ENCODE data around the gene CDH22.

Gene CDH22, protein sequence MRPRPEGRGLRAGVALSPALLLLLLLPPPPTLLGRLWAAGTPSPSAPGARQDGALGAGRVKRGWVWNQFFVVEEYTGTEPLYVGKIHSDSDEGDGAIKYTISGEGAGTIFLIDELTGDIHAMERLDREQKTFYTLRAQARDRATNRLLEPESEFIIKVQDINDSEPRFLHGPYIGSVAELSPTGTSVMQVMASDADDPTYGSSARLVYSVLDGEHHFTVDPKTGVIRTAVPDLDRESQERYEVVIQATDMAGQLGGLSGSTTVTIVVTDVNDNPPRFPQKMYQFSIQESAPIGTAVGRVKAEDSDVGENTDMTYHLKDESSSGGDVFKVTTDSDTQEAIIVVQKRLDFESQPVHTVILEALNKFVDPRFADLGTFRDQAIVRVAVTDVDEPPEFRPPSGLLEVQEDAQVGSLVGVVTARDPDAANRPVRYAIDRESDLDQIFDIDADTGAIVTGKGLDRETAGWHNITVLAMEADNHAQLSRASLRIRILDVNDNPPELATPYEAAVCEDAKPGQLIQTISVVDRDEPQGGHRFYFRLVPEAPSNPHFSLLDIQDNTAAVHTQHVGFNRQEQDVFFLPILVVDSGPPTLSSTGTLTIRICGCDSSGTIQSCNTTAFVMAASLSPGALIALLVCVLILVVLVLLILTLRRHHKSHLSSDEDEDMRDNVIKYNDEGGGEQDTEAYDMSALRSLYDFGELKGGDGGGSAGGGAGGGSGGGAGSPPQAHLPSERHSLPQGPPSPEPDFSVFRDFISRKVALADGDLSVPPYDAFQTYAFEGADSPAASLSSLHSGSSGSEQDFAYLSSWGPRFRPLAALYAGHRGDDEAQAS

DNA sequence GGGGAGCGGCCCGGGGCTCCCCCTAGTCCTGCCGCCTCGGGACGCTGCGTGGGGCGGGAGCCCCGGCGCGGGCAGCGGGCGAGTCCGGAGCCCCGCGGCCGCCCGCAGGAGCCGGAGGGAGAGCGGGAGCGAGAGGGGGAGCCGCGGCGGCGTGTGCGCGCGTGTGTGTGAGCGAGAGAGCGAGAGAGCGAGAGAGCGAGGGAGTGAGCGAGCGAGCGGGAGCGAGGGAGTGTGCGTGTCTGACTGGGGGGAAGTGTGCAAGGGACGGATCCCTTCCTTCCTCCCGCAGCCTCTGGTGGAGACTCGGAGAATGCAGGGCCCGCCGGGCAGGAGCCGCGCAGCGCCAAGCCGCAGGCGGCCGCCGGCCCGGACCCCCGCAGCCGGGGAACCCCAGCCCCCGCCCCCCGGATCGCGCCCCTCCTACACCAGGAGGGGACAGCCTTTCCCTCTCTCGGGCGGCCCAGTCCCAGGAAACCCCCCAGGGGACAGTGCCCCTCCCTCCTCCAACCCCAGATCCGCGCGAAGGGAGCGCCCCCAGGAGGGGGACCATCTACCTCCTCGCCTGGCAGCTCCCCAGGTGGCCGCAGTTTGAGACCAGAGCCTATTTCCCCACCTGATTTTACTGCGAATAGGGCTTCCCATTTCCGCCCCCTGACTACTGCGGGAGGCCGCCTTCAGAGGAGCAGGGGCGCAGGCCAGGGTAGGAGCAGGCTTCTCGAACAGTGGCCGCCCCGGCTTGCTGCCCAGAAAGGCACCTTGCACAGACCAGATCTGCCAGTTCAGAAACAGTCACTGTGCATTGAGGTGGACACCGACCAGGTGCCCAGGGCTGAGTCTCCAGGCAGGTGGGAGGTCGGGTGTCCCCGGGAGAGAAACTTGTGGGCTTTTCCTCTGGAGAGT is at the start of gene CDH22:
TSS of gene CDH22 (minus strand) at position 241 of the 900 bp plus-strand sequence. CDS start 57,204 bp downstream, outside the sequence.
- Histone ChIP-seq H3K4me3 (peak within 1 kb of the TSS; percentile 23 to 61 (median 39)), H3K27ac (peak within 1 kb of the TSS in 10 of 21 experiments; percentile 4 to 79 (median 37))

DNA sequence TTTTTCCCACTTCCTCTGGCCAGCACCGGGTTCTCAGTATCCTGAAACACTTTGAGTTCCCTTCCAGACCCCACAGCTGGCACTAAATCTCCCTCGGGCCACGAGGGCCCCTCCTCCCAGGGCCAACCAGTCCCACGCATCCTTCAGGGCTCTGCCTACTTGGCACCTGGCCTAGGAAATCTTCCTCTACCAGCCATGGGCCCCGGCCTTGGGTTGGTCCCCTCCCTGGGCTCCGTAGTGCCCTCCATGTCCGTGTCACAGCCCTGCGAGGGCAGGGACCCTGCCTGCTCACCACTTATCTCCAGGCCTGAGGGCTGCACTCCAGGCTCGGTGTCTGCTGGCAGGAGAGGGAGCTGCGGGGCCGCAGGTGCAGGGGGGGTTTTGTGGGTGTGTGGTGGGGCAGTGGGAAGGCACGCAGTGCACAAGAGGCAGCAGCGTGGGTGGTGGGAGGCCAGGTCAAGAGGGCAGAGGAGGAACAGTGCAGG is 48.8 kb upstream of the CDH22 start:
- H3K4me3 ChIP-seq, result no peak overlapping the region
- peak overlapping the region in 4 of 21 experiments; percentile 16 to 41 (median 35) for H3K27ac ChIP-seq

DNA sequence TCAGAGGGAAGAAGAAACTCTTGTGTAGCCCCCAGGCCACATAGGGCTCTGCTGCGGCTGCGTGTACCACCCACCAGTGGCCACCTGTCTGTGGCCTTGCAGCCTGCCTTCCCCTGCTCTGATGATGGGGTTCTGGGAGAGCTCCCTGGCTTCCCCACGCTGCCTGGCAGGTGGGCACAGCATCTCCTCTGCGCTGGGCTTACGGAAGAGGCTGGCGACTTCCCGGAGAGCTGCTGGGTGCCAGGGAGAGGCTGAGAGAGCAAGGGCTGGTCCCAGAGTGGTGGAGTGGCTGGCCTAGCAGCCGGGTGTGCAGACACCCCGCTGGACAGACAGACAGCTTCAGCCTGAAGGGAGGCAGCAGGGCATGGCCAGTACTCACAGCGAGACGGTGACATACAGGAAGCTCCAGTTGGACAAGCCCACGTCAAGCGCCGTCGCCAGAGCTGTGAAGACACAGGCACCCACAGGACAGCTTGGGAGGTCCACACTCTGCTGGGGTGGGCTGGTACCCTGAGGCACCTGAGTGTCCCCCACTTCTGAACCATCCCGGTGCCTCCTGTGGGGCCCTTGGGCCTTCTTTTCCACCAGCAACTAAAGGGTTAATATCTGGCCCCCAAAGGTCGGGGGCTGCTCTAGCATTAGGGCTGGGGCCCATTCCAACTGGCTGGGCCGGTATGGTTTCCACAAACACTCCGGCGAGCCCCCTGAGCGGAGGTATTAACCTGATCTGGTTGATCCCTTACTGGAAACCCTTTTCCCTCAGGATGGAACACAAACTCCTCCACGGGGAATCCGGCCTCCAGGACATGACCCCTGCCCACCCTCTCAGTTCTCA is 48.1 kb upstream of the CDH22 start:
- Histone ChIP-seq H3K27ac (peak overlapping the region in 2 of 21 experiments; percentile 16 to 33), H3K4me3 (no peak overlapping the region)

DNA sequence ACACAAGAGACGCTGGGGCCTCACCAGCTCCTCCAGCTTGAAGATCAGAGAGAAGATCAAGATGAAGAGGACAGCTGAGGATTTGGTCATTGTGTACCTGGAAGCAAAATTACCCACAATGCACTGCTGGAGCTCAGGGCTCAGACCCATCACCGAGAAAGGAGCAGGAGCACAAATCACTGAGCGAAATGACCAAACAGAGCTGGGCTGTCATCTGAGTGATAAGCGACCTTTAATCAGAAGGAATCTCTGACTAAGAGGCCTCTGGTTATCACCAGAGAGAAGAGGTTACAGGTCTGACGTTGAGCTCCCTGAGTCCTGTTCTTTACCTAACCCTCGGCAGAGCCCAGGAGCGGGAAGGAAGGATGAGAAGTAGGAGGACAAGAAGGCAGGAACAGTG is 47.5 kb upstream of the CDH22 start:
- Histone ChIP-seq H3K27ac (peak overlapping the region in 1 of 21 experiments; percentile 3), H3K4me3 (no peak overlapping the region)

DNA sequence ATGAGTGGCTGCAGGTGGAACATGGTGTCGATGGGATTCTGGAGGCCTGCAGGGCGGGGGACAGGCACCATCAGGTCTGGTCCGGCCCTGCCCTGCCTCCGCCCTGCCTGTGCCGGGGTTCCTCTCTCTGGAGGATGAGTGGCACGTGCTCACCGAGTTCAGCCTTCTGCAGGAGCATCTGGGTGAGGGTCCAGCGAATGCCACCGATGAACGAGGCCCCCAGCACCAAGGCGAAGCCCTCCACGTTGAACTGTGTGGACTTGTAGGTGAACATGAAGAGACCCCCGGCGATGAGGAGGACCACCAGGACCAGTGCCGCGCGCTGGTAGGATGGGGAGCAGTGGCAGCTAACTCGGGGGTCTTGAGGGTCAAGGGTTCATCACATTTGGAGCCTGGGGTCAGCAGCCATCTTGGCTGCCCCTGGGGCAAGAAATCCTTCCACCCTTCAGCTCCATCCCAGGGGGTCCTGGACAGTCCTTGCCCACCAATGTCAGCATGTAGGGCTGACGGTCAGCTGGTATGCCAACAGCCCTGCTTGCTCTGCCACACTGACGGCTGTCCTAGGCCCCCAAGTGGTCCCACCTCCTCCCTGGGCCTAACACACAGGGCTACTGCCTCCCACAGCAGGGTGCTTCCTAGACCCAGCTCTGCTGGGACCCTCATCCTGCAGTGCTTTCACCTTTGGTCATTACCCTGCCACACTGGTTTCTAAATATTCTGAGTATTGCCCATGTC is 46.8 kb upstream of the CDH22 start:
- peak overlapping the region in 1 of 21 experiments; percentile 3 for H3K27ac ChIP-seq

DNA sequence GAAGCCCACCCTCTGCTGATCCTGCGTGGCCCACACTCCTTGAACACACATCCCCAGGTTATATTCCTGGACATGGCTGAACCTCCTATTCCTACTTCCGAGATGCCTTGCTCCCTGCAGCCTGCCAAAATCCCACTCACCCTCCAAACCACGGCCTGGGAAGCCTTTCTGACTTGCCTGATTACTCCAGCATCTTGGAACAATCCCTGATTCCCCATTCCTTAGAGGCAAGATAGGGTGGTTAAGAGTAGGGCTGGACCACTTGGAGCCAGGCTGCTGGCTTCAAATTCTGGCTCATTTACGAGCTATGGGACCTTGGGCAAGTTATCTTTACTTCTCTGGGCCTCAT is 45.9 kb upstream of the CDH22 start:
- Histone ChIP-seq H3K27ac (no peak overlapping the region), H3K4me3 (no peak overlapping the region)

More for the DNA sequence above, 46.8 kb upstream of the CDH22 start:
- no peak overlapping the region for H3K4me3 ChIP-seq

DNA sequence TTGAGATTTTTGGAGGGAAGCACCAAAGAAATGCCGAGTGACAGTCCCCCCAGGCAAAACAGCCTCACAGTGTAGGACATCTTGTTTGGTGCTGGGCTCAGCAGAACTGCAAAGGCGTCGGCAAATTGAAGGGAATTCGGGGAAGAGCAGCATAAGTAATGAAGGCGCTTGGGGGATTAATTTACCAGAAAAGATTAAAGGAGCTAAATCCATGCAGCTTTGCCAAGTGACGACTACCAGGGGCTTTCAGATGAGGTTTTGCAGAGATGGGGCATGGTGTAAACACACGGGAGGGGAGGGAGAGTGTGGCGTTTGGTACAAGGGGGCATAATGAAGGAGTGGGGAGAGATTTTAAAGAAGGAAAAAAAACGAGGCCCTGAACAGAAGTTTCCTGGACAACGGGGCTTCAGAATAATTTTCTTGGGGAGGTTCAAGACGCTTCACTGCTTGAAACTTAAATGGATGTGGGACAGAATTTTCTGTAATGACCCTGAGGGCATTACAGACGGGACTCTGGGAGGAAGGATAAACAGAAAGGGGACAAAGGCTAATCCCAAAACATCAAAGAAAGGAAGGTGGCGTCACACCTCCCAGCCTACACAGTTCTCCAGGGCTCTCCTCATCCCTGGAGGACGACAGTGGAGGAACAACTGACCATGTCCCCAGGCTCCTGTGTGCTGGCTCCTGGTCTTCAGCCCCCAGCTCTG is 45.4 kb upstream of the CDH22 start:
- Histone ChIP-seq H3K4me3 (no peak overlapping the region), H3K27ac (no peak overlapping the region)

DNA sequence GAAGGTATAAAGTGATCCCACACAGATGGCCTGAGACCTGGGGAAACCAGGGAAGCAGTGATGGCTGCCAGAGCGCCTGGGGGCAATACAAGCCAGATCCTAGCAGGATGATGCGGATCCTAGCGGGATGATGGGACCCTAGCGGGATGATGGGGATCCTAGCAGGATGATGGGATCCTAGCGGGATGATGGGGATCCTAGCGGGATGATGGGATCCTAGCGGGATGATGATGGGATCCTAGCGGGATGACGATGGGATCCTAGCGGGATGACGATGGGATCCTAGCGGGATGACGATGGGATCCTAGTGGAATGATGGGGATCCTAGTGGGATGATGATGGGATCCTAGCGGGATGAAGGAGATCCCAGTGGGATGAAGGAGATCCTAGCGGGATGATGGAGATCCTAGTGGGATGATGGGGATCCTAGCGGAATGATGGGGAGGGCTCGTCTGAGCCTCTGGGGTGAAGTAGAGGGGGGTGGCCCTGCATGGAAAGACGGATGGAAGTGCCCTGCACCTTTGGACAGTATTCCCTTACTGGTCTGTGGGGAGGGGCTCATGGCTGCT is 44.2 kb upstream of the CDH22 start:
- Histone ChIP-seq H3K27ac (no peak overlapping the region), H3K4me3 (no peak overlapping the region)

DNA sequence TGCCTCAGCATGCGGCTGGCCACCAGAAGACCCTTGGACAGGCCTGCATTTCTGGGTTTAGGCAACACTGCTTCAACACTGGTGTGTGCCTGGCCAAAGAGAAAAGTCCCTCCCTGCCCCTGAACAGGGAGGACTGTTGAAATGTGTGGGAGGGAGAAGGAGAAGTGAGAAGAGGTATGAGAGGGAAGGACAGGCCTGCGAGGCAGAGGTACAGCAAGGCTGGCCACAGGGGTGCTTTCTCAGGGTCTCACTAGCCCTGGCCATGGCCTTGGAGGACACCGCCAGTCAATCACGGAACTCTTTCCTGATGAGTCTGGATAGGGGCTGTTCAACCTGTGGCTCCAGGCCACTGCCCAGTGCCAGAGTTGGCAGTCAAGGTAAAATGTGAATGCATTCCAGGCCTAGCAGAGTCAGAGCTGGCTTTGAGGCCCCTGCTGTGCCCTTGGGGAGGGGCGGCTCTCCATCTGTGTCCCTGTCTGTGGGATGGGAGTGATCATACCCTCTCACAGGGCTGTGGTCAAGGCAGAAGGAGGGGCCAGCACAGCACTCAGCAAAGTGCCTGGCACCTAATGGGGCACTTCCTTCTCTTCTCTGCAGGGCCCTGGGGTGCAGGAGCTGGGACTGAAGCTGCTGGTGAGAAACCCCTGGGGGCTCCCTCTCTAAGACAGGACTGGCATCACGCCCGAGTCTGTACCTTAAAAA is 43.2 kb upstream of the CDH22 start:
- Histone ChIP-seq H3K4me3 (no peak overlapping the region), H3K27ac (peak overlapping the region in 9 of 21 experiments; percentile 10 to 77 (median 39))

DNA sequence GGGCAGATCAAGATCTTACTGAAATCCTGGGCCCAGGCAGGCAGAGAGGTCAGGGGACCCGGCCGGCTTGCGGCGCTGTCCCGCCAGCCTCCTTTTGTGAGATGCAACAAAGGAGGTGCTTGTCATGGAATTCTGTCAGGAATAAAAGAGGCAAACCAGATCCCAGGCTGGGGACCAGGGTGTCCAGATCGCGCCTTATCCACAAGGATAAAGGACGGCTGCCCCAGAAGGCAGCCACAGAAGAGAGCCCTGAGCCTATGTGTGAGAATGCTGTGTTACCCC is 42.6 kb upstream of the CDH22 start:
- H3K4me3 ChIP-seq, result no peak overlapping the region
- peak overlapping the region in 11 of 21 experiments; percentile 10 to 77 (median 39) for H3K27ac ChIP-seq

DNA sequence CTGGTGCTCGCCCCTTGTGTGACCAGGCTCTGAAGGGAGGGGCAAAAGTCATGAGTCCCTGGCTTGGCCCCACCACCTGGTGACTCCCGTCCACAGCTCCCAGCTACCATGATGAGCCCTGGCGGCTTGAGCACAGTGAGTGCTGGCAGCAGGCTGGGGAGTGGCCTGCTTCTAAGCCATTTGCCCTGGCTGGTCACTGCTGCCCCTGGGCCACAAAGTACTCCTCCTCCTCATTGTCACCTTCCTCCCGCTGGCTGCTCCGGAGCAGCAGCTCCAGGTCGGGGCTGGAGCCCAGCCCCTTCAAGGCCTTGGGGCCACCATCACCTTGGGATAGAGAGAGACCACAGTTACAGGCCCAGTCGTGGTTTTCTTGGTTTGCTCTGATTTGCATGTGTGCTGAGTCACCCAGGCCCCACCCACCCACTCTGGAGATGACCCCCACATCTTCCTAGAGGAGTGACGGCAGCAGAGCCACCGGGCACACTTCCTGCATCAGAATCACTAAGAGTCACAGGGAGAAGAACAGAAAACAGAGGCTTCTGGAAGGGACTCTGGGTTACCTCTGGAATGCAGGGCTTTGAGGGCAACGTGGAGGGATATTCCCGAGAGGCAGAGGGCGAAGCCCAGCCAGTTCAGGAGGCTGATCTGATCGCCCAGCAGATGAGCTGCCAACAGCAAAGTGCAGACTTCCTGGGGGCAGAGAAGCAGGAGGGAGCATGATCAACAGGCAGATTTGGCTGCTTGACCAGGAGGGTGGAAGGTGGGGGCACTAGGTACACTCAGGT is 42.1 kb upstream of the CDH22 start:
- Histone ChIP-seq H3K27ac (peak overlapping the region in 12 of 21 experiments; percentile 21 to 77 (median 39)), H3K4me3 (no peak overlapping the region)

DNA sequence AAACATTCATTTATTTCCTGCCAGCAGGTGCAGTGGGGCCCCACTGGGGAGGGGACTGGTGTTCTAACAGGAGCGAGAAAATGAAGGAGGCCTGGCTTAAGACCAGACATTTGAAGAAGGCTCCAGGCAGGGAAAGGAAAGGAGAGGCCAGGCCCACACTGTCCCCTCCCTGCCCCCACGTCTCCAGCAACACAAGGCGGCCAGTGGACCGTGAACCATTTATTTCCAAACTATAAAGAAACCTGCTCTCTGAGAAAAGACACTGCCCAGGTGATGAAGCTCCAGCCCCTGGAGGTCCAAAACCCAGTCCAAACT is 41.4 kb upstream of the CDH22 start:
- Histone ChIP-seq H3K4me3 (no peak overlapping the region), H3K27ac (peak overlapping the region in 8 of 21 experiments; percentile 32 to 77 (median 53))

DNA sequence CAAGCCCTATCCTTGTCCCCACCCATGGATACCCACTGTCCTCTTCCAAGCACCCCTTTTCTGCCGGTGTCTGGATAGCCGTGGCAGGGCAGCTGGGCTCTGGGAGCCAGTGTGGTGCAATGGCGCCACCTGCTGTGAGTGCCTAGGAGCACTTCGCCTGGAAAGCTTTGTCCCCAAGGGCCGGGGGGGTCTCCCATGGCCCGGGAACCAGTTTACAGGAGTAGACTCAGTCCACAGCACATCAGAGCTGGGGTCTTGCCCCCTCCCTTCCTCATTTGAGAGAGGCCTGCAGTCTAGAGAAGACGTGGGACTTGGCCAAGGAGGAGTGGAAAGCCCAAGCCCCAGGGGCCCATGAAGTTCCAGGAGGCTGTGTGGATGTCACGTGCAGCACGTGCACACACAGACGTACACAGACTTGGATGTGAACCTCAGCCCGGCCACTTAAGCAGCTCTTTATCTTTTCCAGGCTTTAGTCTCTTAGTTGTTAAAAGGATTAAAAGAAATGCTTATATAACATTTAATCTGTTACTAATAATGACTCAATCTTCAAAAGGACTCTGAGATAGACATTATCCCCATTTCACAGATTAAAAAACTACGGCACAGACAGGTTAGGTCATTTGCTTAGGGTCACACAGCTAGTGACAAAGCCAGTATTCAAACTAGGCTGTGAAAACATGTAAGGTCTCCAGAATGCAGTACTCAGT is 40.9 kb upstream of the CDH22 start:
- Histone ChIP-seq H3K4me3 (no peak overlapping the region), H3K27ac (peak overlapping the region in 10 of 21 experiments; percentile 13 to 77 (median 44))

DNA sequence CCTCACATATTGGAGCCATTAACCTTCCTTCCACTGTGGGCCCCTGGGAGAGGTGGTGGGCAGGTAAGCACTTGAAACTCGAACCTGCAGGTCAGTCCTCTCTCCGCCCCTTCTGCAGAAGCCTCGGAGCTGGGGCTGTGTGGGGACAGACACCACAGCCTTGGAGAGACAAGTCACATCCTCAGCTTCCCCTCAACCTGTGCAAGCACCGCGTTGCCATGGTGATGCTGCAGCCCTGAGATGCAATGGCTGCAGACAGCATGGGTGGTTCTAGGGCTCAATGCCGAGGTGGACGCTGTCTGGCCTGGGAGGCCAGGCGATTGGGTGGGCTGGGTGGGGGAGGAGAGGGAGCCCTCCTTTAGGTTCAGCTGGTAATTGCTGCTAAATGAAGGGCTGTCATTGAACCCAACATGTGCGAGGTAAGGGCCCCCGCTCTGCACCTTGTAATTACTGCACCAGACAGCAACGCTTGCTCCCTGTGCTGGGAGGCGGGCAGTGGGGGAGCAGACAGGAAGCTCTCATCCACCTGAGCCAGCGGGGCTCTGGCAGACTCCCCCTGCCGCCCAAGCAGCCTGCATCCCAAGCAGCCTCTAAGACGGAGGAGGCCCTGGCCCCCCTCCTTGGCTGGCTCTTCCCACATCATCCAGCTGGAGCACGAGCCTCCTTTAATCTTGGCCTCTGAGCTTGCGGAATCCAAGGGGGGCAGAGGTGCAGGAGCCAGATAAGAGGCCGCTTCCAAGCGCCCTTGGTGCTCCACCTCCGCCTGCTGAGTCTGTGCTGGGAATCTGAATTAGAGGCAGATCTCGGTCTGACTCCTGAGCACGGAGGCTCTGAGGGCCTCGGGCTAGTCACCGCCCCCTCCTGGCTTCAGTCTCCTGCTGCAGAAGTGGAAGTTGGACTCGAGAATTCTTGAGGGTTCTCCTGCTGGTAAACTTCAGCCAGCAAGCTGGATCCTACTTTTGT is 39.8 kb upstream of the CDH22 start:
- H3K27ac ChIP-seq, result peak overlapping the region in 7 of 21 experiments; percentile 23 to 77 (median 49)

More for the DNA sequence above, 39.8 kb upstream of the CDH22 start:
- H3K4me3 ChIP-seq, result no peak overlapping the region
